Right lobe of liver (tissue), 6 donors: ENCODE data around the gene GALNT11. TPM values are rescaled to one million over a fixed set of nuclear protein-coding genes. Genes with fewer than 3 reads are reported as not detected.
A peak's percentile ranks its signal among the peaks of the same experiment; 100 is the strongest.

Source experiments
- ATAC-seq, 4 donors: fragments of 200-7000 bp; cut with Tn5 transposase; one replicate each; pipeline ENCODE4 v1.9.1; 2020; ENCODE audit warnings: mild to moderate bottlenecking in 4 of 4, moderate library complexity in 4 of 4
- DNase-seq, 3 donors: peaks; one replicate each; pipeline ENCODE4 v3.0.0-alpha.2; 2020
- H3K27ac ChIP-seq, 3 donors: fragments of 200-600 bp; one replicate each; pipeline ENCODE4 v1.8.0; 2022
- H3K27me3 ChIP-seq, 2 donors: fragments of 200-600 bp; one replicate each; pipeline ENCODE4 v1.8.0; 2022
- H3K36me3 ChIP-seq, 4 donors: fragments of 200-600 bp; sonication (generic) in 1 of 4; one replicate each; pipeline versions ENCODE4 v1.5.1 to v1.8.0; 2017 to 2022; ENCODE audit warnings: control low read depth in 1 of 4
- H3K4me1 ChIP-seq, 4 donors: fragments of 200-600 bp; sonication (generic) in 1 of 4; one replicate each; pipeline versions ENCODE4 v1.5.1 to v1.8.0; 2017 to 2022; ENCODE audit warnings: control low read depth in 1 of 4
- H3K4me3 ChIP-seq, 3 donors: fragments of 200-600 bp; one replicate each; pipeline ENCODE4 v1.8.0; 2022
- H3K9me3 ChIP-seq, 4 donors: fragments of 200-600 bp; sonication (generic) in 1 of 4; one replicate each; pipeline versions ENCODE4 v1.5.1 to v1.8.0; 2017 to 2022; ENCODE audit warnings: control low read depth in 1 of 4
- POLR2A ChIP-seq: fragments of 450-650 bp; IDR thresholded peaks from one replicate; pipeline ENCODE4 v1.6.1; 2017; ENCODE audit warnings: antibody characterized with exemption, mild to moderate bottlenecking
- WGBS: methylation state at CpG from one replicate; pipeline ENCODE4 v1.1.6; 2018; ENCODE audit warnings: low coverage, low lambda C conversion rate; ENCODE audit not compliant: insufficient coverage; ENCODE audit errors: missing lambda C conversion rate; 5-methylcytosine and 5-hydroxymethylcytosine counted together
- intact Hi-C, 2 donors: fragments of 100-400 bp; cut with DNase I; formaldehyde crosslinking; loops; one replicate each; pipeline versions ENCODE4 v1.11.2 to v1.14.1; 2022
- long read RNA-seq: library from polyadenylated mRNA; unstranded; transcript quantifications from one replicate; pipeline ENCODE4 v2.0.0, GENCODE V29; 2019
- total RNA-seq, 6 experiments: library from RNA; depleted of rRNA in 2 of 6; stranded (reverse); fragments of >200 nt in 2 of 6; fragmentation: NEBNext Ultra II Directional in 3 of 6; extraction: Animal tissue kit (Norgen Biotek cat#: 25700) in 3 of 6; gene quantifications; one replicate each; pipeline versions ENCODE4 v1.1.0 to v1.2.4, GENCODE V29; 2016 to 2023
- TF ChIP-seq, protein P1 (sequence below), 4 donors: fragments of 200-600 bp in 3 of 4; fragments of 450-650 bp in 1 of 4; IDR thresholded peaks; one replicate each; pipeline versions ENCODE4 v1.5.1 to v1.8.0; 2016 to 2022; ENCODE audit warnings: antibody characterized with exemption in 4 of 4, mild to moderate bottlenecking in 2 of 4
- donor health status: DM: no; HTN: yes; CAD: no.
- donor health status: DM: no; HTN: no; CAD: no.
- donor health status: DM: no; HTN: no; CAD: no.
- donor health status: DM: no; HTN: yes; CAD: no.
- donor health status: DM: no; HTN: yes; CAD: no.

Gene GALNT11
- total RNA-seq = 10 to 100 TPM; 12.0 to 21.7 (median 14.7) TPM
- long read RNA-seq, partial matches to known transcripts = 0 of 5 reads
- long read RNA-seq, other reads (novel, unspliced or antisense) = 1 of 5 reads

DNA sequence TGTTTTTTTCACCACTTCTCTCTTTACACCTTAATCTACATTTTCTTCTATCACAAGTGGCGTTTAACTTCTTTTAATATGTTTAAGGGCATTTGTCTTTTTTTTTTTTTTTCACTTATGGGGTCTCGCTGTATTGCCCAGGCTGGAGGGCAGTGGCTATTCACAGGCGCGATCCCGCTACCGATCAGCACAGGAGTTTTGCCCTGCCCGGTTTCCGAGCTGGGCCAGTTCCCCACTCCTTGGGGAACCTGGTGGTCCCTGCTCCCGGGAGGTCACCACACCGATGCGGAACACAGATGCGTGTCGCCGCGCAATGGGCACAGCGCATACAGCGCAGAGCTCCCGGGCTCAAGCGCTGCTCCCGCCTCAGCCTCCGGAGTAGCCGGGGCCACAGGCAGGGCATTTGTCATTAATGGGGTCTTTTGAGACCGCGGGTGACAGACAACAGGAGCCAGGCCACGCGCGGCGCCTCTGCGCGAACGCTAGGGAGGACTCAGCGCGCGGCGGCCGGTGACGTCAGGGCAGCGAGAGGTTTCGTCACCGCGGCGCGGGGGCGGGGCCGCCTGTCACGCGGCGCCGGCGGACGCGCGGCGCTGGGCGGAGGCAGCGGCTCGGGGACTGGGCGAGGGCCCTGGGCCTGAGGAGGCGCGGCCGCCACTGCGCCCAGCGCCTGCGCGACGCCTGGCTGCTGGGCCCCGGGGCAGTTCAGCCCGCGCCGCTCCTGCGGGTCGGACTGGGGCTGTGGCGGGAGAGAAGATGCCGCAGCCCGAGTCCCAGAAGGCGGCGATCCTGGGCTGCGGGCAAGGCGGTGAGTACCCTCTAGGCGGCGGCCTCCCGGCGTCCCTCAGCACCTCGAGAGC is at the start of gene GALNT11:
Gene GALNT11, plus strand, starts transcription at position 598 of the 860 bp plus-strand sequence. CDS start 68,554 bp downstream, outside the sequence.
- H3K27ac ChIP-seq = peak within 1 kb of the TSS; percentile 71 to 92 (median 90)
- H3K9me3 ChIP-seq = no peaks in the 10 kb centered on the region
- 10% methylated on average over 19 of the region's 84 CpGs for WGBS

DNA sequence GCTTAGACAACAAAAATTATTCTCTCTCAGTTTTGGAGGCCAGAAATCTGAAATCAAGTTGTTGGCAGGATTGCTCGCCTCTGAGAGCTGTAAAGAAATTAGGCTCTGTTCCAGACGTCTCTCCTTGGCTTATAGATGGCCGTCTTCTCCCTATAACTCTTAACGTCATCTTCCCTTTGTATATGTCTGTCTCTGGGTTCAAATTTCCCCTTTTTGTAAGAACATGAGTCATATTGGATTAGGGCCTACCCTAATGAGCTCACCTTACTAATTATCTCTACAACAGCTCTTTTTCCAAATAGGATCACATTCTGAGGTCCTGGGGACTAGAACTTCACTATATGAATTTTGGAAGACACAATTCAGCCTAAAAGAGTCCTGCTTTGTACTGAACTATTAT is 46.9 kb upstream of the GALNT11 start:
- no peaks in the 10 kb centered on the region for H3K36me3 ChIP-seq
- 67% methylated on average over 4 of the region's 4 CpGs for WGBS
- no peaks in the 10 kb centered on the region for H3K9me3 ChIP-seq
- no peaks in the 10 kb centered on the region for H3K4me1 ChIP-seq
- H3K27ac ChIP-seq = no peak overlapping the region
- ATAC-seq (no peak), DNase-seq (no peak)
- intact Hi-C loops = no loop called here
- TF ChIP-seq POLR2A = no peak
- TF ChIP-seq, protein P1, sequence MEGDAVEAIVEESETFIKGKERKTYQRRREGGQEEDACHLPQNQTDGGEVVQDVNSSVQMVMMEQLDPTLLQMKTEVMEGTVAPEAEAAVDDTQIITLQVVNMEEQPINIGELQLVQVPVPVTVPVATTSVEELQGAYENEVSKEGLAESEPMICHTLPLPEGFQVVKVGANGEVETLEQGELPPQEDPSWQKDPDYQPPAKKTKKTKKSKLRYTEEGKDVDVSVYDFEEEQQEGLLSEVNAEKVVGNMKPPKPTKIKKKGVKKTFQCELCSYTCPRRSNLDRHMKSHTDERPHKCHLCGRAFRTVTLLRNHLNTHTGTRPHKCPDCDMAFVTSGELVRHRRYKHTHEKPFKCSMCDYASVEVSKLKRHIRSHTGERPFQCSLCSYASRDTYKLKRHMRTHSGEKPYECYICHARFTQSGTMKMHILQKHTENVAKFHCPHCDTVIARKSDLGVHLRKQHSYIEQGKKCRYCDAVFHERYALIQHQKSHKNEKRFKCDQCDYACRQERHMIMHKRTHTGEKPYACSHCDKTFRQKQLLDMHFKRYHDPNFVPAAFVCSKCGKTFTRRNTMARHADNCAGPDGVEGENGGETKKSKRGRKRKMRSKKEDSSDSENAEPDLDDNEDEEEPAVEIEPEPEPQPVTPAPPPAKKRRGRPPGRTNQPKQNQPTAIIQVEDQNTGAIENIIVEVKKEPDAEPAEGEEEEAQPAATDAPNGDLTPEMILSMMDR (IDR thresholded peaks at IDR 0.05) = no peak
- H3K4me3 ChIP-seq = no peak overlapping the region
- no peaks in the 10 kb centered on the region for H3K27me3 ChIP-seq

More for the DNA sequence above, at the start of gene GALNT11:
- Histone ChIP-seq H3K4me3 (peak within 1 kb of the TSS; percentile 55 to 73 (median 72)), H3K27me3 (no peaks in the 10 kb centered on the region), H3K36me3 (no peaks in the 10 kb centered on the region), H3K4me1 (peaks cover 0 to 8% (median 3%) of the 10 kb centered on the region in 4 donors)
- peak; percentile 86 to 92 (median 88) for DNase-seq
- intact Hi-C loops = no loop called here
- TF ChIP-seq POLR2A = peak; percentile 90
- TF ChIP-seq, protein P1 (IDR thresholded peaks at IDR 0.05) = peak; percentile 12 to 30 (median 28)
- ATAC-seq = peak; percentile 97 to 99 (median 98)

DNA sequence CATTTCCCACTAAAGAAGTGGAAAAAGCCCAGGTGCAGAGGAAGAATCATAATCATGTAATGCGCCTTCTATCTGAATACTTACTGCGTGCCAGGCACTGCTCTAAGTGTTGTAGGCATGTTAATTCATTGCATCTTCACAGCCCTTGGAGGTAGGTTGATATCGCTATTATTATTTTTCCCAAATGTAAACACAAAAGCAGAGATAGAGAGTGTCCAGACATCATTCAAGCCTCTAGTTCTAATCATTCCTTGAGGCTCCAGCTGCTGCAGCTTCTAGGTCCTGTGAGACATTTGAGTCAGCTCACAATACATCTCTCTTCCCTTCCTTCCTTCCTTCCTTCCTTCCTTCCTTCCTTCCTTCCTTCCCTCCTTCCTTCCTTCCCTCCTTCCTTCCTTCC is 44.3 kb upstream of the GALNT11 start:
- TF ChIP-seq, protein P1 (IDR thresholded peaks at IDR 0.05) = no peak
- no peak for TF ChIP-seq POLR2A
- WGBS = 82% methylated on average over 3 of the region's 3 CpGs
- Histone ChIP-seq H3K4me1 (no peaks in the 10 kb centered on the region), H3K9me3 (no peaks in the 10 kb centered on the region), H3K4me3 (no peak overlapping the region), H3K27me3 (no peaks in the 10 kb centered on the region), H3K36me3 (no peaks in the 10 kb centered on the region), H3K27ac (no peak overlapping the region)
- DNase-seq (no peak), ATAC-seq (no peak)
- intact Hi-C loops = no loop called here

DNA sequence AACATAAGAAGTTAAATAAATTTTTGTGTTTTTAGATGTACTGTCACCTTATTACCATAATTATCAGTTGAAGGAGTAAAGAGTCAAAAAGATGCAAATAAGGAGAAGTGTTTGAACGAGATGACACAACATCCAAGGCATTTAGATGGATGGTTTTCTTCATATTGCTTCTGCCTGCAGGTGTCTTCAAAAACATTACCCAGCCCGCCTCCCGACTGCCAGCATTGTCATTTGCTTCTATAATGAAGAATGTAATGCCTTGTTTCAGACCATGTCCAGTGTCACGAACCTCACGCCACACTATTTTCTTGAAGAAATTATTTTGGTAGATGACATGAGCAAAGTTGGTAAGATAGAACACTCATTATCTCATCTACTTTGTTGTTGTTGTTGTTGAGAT is 42.7 kb upstream of the GALNT11 start:
- intact Hi-C loops = no loop called here
- ATAC-seq = no peak
- WGBS = 58% methylated on average over 5 of the region's 5 CpGs

More for the DNA sequence above, 42.7 kb upstream of the GALNT11 start:
- Histone ChIP-seq H3K4me3 (no peak overlapping the region), H3K27me3 (no peaks in the 10 kb centered on the region), H3K9me3 (no peaks in the 10 kb centered on the region), H3K27ac (no peak overlapping the region), H3K4me1 (no peaks in the 10 kb centered on the region), H3K36me3 (no peaks in the 10 kb centered on the region)
- DNase-seq = no peak
- no peak for TF ChIP-seq POLR2A
- TF ChIP-seq, protein P1 (IDR thresholded peaks at IDR 0.05) = no peak
